Activated naive CD4-positive, alpha-beta T cell treated with anti-CD3 and anti-CD28 coated beads, Interleukin-2, amount 50 U/mL, for 16 hours (primary cell): ENCODE results near the gene TEK.
"Not testable (repeated sequence)": the region's sequence is repeated elsewhere in the genome, so short reads cannot be mapped to it uniquely, and the experiment has no call there.

ENCODE experiments used
- DNase-seq: peaks from one replicate; pipeline ENCODE4 v3.0.0-alpha.2; 2020

The TEK gene

DNA sequence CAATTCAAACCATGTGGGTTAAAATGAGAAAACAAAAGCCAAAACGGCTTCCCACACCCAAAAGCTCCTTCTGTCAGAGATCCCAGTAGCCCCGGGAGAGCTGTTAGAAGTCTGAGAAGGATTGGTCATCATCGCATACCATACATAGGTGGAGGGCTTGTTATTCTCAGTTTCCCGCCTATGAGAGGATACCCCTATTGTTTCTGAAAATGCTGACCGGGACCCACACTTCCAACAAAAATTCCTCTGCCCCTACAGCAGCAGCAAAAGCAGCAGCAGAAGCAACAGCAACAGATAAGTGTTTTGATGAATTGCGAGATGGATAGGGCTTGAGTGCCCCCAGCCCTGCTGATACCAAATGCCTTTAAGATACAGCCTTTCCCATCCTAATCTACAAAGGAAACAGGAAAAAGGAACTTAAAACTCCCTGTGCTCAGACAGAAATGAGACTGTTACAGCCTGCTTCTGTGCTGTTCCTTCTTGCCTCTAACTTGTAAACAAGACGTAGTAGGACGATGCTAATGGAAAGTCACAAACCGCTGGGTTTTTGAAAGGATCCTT is at the start of gene TEK:
Gene TEK, plus strand, starts transcription at position 245 of the 561 bp plus-strand sequence. CDS start 366 bp downstream, outside the sequence.
- DNase-seq, result no peak

GRCh38 chr9:27059412-27059811 is 49.6 kb upstream of the TEK start:
- DNase-seq, result no peak

GRCh38 chr9:27059907-27060306 is 49.1 kb upstream of the TEK start:
- DNase-seq, result no peak

GRCh38 chr9:27065288-27065687 is 43.7 kb upstream of the TEK start:
- DNase-seq, result no peak

- DNase-seq, result no peak
These were observed 34.9 kb upstream of the TEK start for GRCh38 chr9:27073841-27074728.

GRCh38 chr9:27078685-27079084 is 30.3 kb upstream of the TEK start:
- DNase-seq, result no peak

- DNase-seq, result no peak
These were observed 23.6 kb upstream of the TEK start for GRCh38 chr9:27085456-27085855.

DNA sequence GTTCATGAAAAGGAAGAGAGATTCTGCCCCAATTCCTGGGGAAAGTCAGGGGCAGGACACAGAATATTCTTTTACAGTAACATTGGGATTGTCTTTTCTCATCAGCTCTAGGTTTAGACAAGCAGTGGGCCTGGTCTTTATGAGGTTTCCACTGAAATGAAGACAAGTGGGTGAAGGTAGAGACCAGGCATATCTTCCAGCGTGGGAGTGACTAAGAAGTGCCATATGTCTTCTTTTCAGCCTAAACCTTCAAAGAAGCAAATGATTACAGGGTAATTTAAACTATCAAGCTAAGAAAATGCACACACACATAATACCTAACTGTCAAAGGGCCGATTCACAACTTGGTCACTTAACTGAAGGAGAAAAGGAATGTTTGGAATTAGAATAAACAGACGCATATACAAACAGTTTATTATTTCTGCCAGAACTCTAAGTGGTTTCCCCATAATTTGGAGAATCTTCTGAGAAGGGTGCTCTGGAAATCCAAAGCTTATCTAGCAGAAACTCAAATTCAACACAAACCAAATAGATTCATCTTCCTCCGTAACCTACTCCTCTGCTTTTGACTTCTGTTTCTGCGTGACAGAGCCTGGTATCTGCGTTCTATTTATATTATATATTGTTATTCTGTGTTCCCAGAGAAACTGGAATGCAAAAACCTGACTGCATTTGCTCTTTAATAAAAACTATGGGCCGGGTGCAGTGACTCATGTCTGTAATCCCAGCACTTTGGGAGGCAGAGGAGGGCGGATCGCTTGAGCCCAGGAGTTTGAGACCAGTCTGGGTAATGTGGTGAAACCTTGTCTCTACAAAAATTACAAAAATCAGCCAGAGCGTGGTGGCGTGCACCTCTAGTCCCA is 22.0 kb upstream of the TEK start:
- no peak for DNase-seq

DNA sequence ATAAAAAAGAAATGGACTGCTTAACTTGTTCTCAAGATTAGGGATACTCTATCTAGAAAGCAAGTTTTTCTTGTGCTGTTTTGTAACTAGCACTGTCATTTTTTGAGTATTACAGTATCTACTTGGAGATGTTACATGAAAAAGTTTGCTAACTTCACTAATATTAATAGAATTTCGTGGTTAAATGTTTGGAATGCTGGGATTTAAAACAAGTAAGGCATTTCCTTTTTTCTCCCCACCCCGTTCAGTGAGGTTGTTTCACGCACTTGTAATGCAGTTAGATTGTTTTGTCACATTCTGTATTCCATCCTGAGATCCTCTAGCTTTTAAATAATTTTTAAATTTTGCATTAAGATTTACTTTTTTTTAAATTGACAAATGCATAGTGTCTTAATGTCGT is 20.0 kb upstream of the TEK start:
- DNase-seq, result no peak

DNA sequence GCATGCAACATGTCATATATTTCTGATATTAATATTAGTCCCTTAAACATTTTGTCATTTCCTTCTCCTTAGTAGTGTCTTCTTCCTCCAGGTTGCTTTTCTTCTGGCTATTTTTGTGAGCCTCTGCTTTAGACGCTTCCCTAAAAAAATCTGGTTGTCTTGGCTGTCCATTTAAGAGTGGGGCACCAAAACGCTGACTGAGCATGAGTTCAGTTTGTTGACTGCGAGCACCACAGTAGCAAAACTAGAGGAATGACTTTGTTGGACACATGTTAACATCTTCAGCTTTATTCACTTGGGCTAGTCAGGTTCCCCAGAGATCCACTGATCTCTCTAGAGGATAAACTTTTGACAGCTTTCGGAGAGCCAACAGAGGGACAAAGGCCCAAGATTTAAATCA is 19.3 kb upstream of the TEK start:
- DNase-seq, result no peak

- no peak for DNase-seq
These were observed 18.8 kb upstream of the TEK start for GRCh38 chr9:27090231-27090630.

- no peak for DNase-seq
These were observed 18.3 kb upstream of the TEK start for GRCh38 chr9:27090711-27091110.

GRCh38 chr9:27092496-27092895 is 16.5 kb upstream of the TEK start:
- DNase-seq, result not testable (repeated sequence)

DNA sequence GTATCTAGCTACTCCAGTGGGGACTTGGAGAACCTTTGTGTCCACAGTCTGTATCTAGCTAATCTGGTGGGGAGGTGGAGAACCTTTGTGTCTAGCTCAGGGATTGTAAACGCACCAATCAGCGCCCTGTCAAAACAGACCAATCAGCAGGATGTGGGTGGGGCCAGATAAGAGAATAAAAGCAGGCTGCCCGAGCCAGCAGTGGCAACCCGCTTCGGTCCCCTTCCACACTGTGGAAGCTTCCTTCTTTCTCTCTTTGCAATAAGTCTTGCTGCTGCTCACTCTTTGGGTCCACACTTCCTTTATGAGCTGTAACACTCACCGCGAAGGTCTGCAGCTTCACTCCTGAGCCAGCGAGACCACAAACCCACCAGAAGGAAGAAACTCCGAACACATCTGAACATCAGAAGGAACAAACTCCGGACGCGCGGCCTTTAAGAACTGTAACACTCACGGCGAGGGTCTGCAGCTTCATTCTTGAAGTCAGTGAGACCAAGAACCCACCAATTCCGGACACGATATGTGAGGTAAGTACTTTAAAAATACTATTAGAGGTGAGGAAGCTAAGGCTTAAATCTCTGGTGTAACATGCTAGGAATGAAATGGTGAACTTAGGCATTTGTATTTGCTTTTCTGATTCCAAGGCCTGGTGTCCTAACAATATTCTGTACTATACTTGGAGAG is 15.5 kb upstream of the TEK start:
- not testable (repeated sequence) for DNase-seq

- no peak for DNase-seq
These were observed 14.3 kb upstream of the TEK start for GRCh38 chr9:27094640-27095298.

- no peak for DNase-seq
These were observed 1.8 kb upstream of the TEK start for GRCh38 chr9:27107241-27107640.

GRCh38 chr9:27109621-27110020 is 596 bp downstream of the TEK start:
- DNase-seq, result no peak

DNA sequence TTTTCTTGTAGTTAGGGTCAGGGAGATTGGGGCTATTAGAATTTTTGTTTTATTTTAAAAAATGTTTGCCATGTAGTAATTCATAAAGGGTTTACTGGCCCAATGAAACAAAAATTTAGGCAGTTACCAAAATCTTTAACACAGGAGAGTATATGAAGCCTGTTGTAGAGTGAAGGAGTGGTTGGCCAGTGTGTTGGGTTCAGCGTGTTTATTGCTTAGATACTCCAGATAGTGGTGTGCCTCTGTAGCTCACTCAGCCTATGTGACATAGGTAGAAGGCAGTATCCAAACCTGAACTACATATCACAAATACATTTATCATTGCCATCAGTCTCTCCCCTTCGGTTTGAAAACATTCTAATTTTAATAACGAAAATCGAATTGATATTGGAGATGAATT is 1.2 kb downstream of the TEK start:
- DNase-seq, result no peak

DNA sequence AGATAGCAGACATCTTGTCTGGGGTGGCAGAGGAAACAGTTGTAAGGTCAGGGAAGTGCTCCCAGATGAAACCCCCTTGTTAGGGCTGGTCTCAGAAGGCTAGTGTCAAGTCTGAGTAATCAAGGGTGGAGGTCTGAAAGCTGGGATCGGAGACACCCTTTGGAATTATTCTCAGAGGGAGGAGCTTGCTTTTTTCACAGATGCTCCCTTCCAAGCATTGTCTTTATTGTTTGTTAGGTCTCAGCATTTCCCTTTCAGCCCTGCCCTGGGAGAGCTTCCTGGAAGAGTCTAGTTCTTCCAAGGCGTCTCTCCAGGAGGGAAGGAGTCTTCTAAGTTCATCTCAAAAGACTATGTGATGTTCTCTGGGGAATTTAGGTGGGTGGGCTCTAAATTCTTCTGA is 3.2 kb downstream of the TEK start:
- no peak for DNase-seq

- no peak for DNase-seq
These were observed 8.6 kb downstream of the TEK start for GRCh38 chr9:27117489-27118135.

GRCh38 chr9:27118916-27119315 is 9.9 kb downstream of the TEK start:
- no peak for DNase-seq

GRCh38 chr9:27124151-27124550 is 15.1 kb downstream of the TEK start:
- no peak for DNase-seq
